ENCODE measurements around the gene SRMS. TPM values are rescaled to one million over a fixed set of nuclear protein-coding genes. Genes with fewer than 3 reads are reported as not detected.
"Not testable (repeated sequence)": the region's sequence is repeated elsewhere in the genome, so short reads cannot be mapped to it uniquely, and the experiment has no call there.

Gene SRMS
- total RNA-seq, 4 donors from 2014 or later = not detected

DNA sequence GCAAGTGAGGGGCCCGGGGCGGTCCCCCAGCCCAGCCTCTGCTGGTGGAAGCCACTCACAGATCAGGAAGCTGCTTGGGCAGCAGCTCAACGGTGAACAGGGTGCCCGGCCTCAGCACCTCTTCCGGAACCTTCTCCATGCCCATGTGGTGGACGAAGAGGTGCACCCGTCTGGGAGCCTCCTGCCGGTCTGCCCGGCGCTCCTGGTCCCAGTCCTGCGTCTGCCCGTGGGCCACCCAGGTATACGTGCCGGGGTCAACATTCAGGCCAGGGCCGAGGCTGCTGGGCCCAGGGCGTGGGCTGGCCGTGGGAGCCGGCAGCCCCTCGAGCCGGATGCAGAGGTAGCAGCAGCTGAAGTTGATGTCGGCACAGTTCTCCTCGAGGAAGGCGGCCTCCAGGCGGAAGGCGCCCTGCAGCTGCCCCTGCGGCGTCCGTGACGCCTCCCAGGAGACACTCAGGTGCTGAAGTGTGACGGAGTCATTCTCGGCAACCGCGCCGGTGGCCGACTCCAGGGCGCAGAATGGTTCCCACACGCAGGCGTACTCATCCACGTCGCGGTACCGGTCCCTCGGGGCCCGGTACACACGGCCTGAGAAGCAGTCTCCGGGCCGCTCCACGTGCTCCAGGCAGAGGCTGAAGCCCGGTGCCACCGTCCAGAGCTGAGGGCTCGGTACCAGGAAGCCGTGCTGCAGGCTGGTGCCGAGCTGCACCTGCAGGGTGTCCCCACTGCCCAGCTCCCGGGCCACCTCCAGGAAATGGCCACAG, 15.1 kb upstream of the SRMS start:
- intact Hi-C loops (cut with DNase I; ENCODE audit: low total_unique reads) (no loop called here), in situ Hi-C loops (cut with MboI; ENCODE audit: low sequenced_read_pairs in 4 of 4) (no loop called here)
- Histone ChIP-seq H3K27me3 (no peaks in the 10 kb centered on the region), H3K4me3 (no peak overlapping the region), H3K36me3 (peaks cover 0 to 9% of the 10 kb centered on the region in 2 donors), H3K27ac (no peak overlapping the region), H3K9me3 (no peaks in the 10 kb centered on the region), H3K4me1 (no peaks in the 10 kb centered on the region)
- ATAC-seq (no peak), DNase-seq (no peak)
- TF ChIP-seq POLR2A (IDR thresholded peaks at IDR 0.05) = no peak
- TF ChIP-seq, protein P1, sequence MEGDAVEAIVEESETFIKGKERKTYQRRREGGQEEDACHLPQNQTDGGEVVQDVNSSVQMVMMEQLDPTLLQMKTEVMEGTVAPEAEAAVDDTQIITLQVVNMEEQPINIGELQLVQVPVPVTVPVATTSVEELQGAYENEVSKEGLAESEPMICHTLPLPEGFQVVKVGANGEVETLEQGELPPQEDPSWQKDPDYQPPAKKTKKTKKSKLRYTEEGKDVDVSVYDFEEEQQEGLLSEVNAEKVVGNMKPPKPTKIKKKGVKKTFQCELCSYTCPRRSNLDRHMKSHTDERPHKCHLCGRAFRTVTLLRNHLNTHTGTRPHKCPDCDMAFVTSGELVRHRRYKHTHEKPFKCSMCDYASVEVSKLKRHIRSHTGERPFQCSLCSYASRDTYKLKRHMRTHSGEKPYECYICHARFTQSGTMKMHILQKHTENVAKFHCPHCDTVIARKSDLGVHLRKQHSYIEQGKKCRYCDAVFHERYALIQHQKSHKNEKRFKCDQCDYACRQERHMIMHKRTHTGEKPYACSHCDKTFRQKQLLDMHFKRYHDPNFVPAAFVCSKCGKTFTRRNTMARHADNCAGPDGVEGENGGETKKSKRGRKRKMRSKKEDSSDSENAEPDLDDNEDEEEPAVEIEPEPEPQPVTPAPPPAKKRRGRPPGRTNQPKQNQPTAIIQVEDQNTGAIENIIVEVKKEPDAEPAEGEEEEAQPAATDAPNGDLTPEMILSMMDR (IDR thresholded peaks at IDR 0.05 in 4 of 5, conservative IDR thresholded peaks at IDR 0.05 in 1 of 5) = no peak

DNA sequence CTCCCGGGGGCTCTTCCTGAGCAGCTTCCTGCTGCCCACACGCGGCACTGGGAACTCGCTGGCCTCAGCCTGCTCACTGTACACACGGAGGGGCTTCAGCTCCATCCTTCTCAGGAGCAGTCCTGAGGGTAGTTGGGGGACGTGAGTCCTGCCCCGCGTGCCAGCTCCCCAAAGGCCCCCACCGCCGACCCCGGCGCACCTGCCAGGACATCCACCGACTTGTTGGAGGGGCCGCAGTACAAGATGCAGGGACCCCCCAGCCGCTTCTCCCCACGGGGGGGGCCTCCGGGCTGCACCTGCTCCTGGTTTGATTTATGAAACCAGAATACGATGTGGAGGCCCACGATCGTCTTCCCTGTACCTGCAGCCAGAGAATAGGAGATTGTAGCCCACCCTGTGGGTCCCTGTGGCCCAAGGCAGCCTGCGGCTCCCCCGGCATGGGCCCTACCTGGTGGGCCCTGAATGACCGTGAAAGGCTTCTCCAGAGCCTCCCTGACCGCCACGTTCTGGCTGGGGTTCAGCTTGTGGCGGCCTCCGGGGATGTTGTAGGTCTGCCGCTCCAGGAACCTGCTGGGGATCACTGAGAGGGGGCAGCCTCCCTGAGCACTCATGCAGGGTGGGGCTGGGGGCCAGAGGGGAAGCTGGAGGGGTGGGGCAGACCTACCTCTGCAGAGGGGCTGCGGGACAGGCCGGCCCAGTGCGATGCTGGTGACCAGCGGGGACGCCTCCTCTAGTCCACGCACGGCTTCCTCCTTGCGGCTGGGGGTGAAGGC, 14.3 kb upstream of the SRMS start:
- no peak for DNase-seq
- intact Hi-C loops (cut with DNase I; ENCODE audit: low total_unique reads) = no loop called here
- TF ChIP-seq, protein P1 (IDR thresholded peaks at IDR 0.05 in 4 of 5, conservative IDR thresholded peaks at IDR 0.05 in 1 of 5) = no peak
- TF ChIP-seq POLR2A (IDR thresholded peaks at IDR 0.05) = no peak
- Histone ChIP-seq H3K9me3 (no peaks in the 10 kb centered on the region), H3K27me3 (no peaks in the 10 kb centered on the region), H3K36me3 (peaks cover 0 to 9% of the 10 kb centered on the region in 2 donors), H3K27ac (no peak overlapping the region), H3K4me1 (no peaks in the 10 kb centered on the region), H3K4me3 (no peak overlapping the region)
- in situ Hi-C loops (cut with MboI; ENCODE audit: low sequenced_read_pairs in 4 of 4) = no loop called here
- ATAC-seq = no peak

DNA sequence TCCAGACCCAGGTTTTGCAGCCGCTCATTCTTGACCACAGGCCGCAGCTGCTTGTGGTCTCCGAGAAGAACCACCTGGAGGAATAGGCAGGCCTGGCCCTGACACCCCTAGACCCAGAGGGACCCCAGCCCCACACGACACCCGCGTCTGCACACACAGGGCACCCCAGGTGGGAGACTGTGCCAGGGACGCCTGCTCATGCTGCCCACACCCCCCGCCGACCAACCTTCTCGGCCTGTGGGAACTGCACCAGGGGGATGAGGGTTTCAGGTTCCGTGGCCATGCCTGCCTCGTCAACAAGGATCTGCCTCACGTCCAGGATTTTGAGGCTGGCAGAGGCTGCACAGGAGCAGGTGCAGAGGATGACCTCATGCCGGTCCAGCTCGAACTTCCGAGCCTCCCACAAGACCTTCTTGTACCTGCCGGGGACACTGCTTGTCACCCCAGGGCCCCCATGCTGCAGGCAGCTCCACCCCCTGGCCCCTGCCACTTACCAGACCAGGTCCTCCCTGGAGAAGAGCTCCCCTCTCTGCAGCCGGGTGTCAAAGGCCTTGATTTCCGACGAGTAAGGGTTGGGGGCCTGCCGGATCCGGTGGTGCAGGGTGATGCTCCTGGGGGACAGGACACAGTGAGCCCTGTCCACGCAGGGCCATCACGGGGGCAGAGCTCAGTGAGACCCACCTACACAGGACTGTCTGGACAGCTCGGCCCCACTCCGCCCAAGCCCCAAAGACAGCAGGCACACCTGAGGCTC, 13.5 kb upstream of the SRMS start:
- no peaks in the 10 kb centered on the region for H3K27me3 ChIP-seq
- no peaks in the 10 kb centered on the region for H3K9me3 ChIP-seq
- no peak overlapping the region for H3K27ac ChIP-seq
- H3K36me3 ChIP-seq = peaks cover 0 to 9% of the 10 kb centered on the region in 2 donors
- no peak for TF ChIP-seq POLR2A (IDR thresholded peaks at IDR 0.05)
- DNase-seq (no peak), ATAC-seq (no peak)
- in situ Hi-C loops (cut with MboI; ENCODE audit: low sequenced_read_pairs in 4 of 4) (no loop called here), intact Hi-C loops (cut with DNase I; ENCODE audit: low total_unique reads) (no loop called here)
- no peak overlapping the region for H3K4me3 ChIP-seq
- H3K4me1 ChIP-seq = no peaks in the 10 kb centered on the region

DNA sequence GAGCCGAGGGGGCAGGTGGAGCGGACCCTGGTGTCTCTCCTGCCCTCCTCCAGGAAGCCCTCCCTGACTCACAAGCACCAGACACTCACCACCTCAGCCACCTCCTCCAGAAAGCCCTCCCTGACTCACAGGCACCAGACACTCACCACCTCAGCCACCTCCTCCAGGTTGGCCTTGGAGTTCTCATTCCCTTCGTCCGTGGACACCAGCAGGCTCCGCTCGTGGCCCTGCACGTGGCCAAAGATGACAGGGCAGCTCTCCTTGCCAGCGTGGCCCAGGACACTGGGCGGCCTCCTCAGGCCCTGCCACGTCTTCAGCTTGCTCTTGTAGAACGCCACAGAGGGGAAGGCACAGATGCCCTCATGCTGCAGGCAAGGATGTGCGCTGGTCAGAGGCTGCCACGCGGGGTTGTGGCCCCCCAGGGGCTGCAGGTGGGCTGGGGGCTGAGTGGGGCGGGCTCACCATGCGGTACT, 12.8 kb upstream of the SRMS start:
- ATAC-seq = no peak
- intact Hi-C loops (cut with DNase I; ENCODE audit: low total_unique reads) = no loop called here
- in situ Hi-C loops (cut with MboI; ENCODE audit: low sequenced_read_pairs in 4 of 4) = no loop called here
- Histone ChIP-seq H3K27me3 (no peaks in the 10 kb centered on the region), H3K4me1 (no peaks in the 10 kb centered on the region), H3K4me3 (no peak overlapping the region), H3K9me3 (no peaks in the 10 kb centered on the region), H3K36me3 (peaks cover 0 to 9% of the 10 kb centered on the region in 2 donors), H3K27ac (no peak overlapping the region)
- no peak for TF ChIP-seq POLR2A (IDR thresholded peaks at IDR 0.05)
- TF ChIP-seq, protein P1 (IDR thresholded peaks at IDR 0.05 in 4 of 5, conservative IDR thresholded peaks at IDR 0.05 in 1 of 5) = no peak
- no peak for DNase-seq

DNA sequence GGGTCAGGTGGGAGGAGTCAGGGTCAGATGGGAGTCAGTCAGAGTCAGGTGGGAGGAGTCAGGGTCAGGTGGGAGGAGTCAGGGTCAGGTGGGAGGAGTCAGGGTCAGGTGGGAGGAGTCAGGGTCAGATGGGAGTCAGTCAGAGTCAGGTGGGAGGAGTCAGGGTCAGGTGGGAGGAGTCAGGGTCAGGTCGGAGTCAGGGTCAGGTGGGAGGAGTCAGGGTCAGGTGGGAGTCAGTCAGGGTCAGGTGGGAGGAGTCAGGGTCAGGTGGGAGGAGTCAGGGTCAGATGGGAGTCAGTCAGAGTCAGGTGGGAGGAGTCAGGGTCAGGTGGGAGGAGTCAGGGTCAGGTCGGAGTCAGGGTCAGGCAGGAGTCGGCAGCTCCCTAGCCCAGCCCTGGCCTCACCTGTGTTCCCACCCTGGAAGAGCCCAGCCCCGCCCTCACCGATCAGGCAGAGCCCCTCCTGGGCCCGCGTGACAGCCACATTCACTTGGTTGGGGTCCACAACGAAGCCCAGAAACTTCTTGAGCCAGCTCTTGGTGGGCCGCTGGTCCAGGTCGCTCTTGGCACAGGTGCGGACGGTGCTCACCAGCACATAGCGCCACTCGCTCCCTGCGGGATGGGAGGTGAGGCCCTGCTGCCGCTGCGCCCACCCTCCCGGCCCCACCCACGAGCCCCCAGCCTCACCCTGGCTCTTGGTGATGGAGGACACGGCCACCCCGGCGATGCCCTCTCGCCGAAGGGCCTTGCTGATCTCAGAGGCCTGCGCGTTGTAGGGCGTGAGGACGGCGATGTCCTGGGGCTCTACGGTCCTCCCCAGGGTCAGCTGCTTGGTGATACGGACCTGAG, 12.2 kb upstream of the SRMS start:
- ATAC-seq; H3K9me3 ChIP-seq; H3K27ac ChIP-seq; in situ Hi-C loops (cut with MboI; ENCODE audit: low sequenced_read_pairs in 4 of 4); H3K27me3 ChIP-seq; H3K4me3 ChIP-seq; intact Hi-C loops (cut with DNase I; ENCODE audit: low total_unique reads); DNase-seq; H3K4me1 ChIP-seq; H3K36me3 ChIP-seq: not testable (repeated sequence)

Measured in gastrocnemius medialis (tissue), 4 donors.